Measurements from ENCODE around the gene AXL. TPM values are rescaled to one million over a fixed set of nuclear protein-coding genes. Genes with fewer than 3 reads are reported as not detected.

The AXL gene
- total RNA-seq, 2 donors from 2014 or later, result 6.2 to 21.4 TPM

DNA sequence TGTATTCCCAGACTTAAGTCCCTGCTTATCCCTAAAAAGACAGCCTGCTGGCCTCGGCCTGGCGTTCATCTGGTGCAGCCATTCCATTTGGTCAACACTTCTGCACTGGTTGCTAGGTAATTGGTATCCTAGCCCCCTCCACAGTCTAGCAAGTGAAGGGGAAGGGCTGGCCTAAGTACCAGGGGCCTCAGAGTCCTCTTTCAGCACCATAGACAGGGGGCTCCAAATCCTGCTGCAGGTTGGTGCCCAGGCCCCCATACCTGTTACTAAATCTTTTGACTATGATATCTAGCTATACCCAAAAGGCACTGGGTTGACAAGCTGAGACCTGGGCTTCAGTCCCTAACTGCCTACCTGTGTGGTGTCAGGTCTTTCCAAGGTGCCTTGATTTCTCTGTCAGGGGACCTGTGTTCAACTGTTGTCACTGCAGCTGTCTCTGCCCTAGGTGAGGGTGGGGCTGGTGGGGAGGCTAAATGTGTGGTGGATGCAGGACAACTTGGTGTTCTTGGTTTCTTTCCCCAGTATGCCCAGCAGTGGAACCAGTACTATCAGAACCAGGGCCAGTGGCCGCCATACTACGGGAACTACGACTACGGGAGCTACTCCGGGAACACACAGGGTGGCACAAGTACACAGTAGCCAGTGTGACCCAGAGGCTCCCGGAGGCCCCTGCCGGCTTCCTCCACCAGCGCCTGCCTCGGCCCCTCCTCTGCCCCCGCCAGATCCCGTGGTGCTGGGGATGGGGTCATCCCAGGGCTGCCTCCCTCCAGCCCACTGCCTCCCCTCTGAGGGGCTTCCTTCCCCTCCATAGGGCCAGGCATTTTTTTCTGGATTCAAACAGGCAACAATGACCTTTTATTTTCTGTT is 87.1 kb downstream of the AXL start:
- Histone ChIP-seq H3K27me3 (no peaks in the 10 kb centered on the region), H3K36me3 (peaks cover 10% of the 10 kb centered on the region), H3K4me1 (peaks cover 12% of the 10 kb centered on the region), H3K4me3 (no peak overlapping the region), H3K9me3 (no peaks in the 10 kb centered on the region), H3K27ac (peak overlapping the region; percentile 17), H3K9ac (ENCODE audit: low read depth in 2 of 2, low read length in 2 of 2) (peak overlapping the region in 1 of 2 donors; percentile 28)
- intact Hi-C loops (cut with DNase I), result loop anchor here (5.0 kb wide), 2 partner anchors 39 to 99 kb away; no protein-coding TSS in a partner anchor
- no peak for DNase-seq
- TF ChIP-seq, protein P1, sequence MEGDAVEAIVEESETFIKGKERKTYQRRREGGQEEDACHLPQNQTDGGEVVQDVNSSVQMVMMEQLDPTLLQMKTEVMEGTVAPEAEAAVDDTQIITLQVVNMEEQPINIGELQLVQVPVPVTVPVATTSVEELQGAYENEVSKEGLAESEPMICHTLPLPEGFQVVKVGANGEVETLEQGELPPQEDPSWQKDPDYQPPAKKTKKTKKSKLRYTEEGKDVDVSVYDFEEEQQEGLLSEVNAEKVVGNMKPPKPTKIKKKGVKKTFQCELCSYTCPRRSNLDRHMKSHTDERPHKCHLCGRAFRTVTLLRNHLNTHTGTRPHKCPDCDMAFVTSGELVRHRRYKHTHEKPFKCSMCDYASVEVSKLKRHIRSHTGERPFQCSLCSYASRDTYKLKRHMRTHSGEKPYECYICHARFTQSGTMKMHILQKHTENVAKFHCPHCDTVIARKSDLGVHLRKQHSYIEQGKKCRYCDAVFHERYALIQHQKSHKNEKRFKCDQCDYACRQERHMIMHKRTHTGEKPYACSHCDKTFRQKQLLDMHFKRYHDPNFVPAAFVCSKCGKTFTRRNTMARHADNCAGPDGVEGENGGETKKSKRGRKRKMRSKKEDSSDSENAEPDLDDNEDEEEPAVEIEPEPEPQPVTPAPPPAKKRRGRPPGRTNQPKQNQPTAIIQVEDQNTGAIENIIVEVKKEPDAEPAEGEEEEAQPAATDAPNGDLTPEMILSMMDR (IDR thresholded peaks at IDR 0.05), result no peak

DNA sequence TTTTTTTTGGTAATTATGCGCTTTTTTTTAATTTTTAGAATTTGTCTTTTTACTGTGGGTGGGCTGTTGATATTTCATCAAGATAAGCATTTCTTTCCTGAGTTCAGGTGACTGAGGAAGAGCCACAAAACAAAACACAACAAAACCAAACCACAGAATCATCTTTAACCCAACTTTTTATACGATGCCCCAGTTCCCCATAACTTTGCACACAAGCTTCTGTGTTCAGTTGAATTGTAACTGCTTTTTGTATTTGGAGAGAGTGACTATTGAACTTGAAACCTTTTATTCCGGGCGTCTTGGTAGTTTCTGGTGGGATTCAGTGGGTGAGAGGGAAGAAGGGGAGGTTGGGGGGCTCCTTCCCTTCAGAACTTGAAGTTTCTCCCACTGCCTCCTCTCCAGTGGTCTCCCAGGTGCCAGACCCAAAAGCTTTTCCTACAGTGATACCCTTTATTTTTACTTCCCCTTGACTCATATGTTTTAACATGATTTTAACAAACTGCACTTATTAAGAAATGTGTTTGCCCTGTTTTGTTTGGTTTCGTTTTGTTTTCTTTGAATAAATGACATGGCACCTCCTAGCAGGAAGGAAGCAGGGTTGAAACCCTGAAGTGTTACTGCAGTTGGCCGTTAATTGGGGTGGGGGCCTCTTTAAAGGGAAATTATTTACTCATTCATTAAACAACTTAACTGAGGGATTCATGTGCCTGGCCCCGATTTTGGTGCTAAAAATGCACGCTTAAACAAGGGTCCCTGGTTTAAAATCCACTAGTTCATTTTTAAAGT is 88.3 kb downstream of the AXL start:
- peak overlapping the region in 1 of 2 donors; percentile 98 for H3K9ac ChIP-seq (ENCODE audit: low read depth in 2 of 2, low read length in 2 of 2)
- H3K4me1 ChIP-seq, result peaks cover 17% of the 10 kb centered on the region
- peak overlapping the region; percentile 87 for H3K27ac ChIP-seq
- no peak overlapping the region for H3K4me3 ChIP-seq
- DNase-seq, result no peak
- intact Hi-C loops (cut with DNase I), result loop anchor here (5.0 kb wide), 2 partner anchors 40 to 100 kb away; no protein-coding TSS in a partner anchor
- peaks cover 10% of the 10 kb centered on the region for H3K36me3 ChIP-seq
- TF ChIP-seq, protein P1 (IDR thresholded peaks at IDR 0.05), result no peak
- no peaks in the 10 kb centered on the region for H3K9me3 ChIP-seq
- H3K27me3 ChIP-seq, result no peaks in the 10 kb centered on the region

DNA sequence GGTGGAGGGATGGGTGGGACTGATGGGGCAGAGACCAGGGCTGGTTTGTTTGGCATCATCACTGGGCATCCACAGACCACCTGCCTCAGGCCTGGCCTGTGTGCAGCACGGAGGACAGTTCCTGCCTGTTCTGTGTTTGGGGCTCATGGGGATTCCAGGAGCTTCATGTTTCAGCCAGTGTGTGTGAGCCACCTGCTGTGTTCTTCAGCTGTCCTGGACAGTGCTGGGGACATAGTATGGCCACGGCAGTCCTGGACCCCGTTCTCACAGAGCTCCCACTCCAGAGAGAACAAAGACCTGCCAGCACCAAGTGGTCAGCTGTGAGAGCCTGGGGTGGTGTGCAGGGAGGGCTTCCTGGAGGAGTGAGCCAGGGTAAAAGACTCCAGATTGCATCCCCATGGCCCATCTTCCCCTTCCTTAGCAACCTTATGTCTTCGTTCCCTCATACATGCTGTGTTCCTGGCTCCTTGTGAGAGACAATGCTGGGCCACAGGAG is 89.0 kb downstream of the AXL start:
- no peaks in the 10 kb centered on the region for H3K27me3 ChIP-seq
- no peak overlapping the region for H3K4me3 ChIP-seq
- peaks cover 17% of the 10 kb centered on the region for H3K4me1 ChIP-seq
- peaks cover 10% of the 10 kb centered on the region for H3K36me3 ChIP-seq
- TF ChIP-seq, protein P1 (IDR thresholded peaks at IDR 0.05), result no peak
- intact Hi-C loops (cut with DNase I), result loop anchor here (5.0 kb wide), 2 partner anchors 41 to 101 kb away; no protein-coding TSS in a partner anchor
- peak overlapping the region; percentile 87 for H3K27ac ChIP-seq
- DNase-seq, result no peak
- H3K9ac ChIP-seq (ENCODE audit: low read depth in 2 of 2, low read length in 2 of 2), result peak overlapping the region; percentile 64 to 98
- no peaks in the 10 kb centered on the region for H3K9me3 ChIP-seq

DNA sequence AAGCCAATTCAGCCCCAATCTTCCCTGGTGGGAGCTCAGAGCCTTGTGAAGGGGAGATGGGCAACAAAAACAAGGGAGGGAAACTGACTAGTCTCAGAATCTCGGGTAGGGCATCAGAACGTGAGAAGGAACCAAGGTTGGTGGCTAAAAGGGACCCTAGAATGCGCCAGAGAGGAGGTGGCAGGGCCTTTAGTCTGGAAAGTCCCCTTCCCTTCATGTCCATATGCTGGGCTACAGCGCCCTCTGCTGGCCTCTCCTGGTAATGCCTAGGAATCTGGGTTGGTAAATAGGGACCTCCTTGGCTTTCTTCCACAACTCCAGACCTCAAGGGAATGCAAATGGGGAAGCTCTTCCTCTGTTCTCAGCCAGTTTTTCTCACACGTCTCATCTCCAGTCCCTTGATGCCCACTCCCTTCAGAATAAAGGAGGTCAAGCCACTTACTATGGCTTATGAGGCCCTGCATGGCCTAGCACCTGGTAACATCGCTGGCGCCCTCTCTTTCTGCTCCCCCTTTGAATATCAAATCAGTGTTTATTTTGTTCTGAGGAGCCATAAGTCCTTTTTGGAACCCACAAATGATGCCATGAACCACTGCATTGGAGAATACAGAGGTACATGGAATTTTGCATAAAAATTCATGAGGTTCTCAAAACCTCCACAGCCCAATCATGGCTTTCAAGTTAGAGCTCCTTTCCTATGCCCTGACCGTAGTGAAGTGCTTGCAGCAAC is 89.6 kb downstream of the AXL start:
- peak overlapping the region; percentile 47 for H3K4me3 ChIP-seq
- H3K4me1 ChIP-seq, result peaks cover 17% of the 10 kb centered on the region
- DNase-seq, result peak; percentile 98
- H3K36me3 ChIP-seq, result peaks cover 10% of the 10 kb centered on the region
- peak overlapping the region; percentile 93 to 98 for H3K9ac ChIP-seq (ENCODE audit: low read depth in 2 of 2, low read length in 2 of 2)
- H3K27ac ChIP-seq, result peak overlapping the region; percentile 87
- no peaks in the 10 kb centered on the region for H3K27me3 ChIP-seq
- no peaks in the 10 kb centered on the region for H3K9me3 ChIP-seq
- TF ChIP-seq, protein P1 (IDR thresholded peaks at IDR 0.05), result peak; percentile 94
- intact Hi-C loops (cut with DNase I), result loop anchor here (5.0 kb wide), 2 partner anchors 41 to 101 kb away; no protein-coding TSS in a partner anchor

Data from colonic mucosa (tissue), 4 donors.